ENCODE results near the gene ASH1L. TPM values are rescaled to one million over a fixed set of nuclear protein-coding genes. Genes with fewer than 3 reads are reported as not detected.
"Not testable (repeated sequence)": the region's sequence is repeated elsewhere in the genome, so short reads cannot be mapped to it uniquely, and the experiment has no call there.

ASH1L gene
- total RNA-seq, 1 donor, result 59.8 TPM

GRCh38 chr1:155574077-155574476, 11.5 kb upstream of the ASH1L start:
- Histone ChIP-seq H3K4me3 (ENCODE audit: low read length) (no peak overlapping the region), H3K4me1 (ENCODE audit: insufficient read depth, low read length) (peaks cover 5% of the 10 kb centered on the region), H3K27me3 (ENCODE audit: insufficient read depth, low read length) (no peaks in the 10 kb centered on the region), H3K9me3 (ENCODE audit: low read depth, low read length) (no peaks in the 10 kb centered on the region)

GRCh38 chr1:155570593-155570990, 8.0 kb upstream of the ASH1L start:
- no peak overlapping the region for H3K4me3 ChIP-seq (ENCODE audit: low read length)
- H3K9me3 ChIP-seq (ENCODE audit: low read depth, low read length), result no peaks in the 10 kb centered on the region
- no peaks in the 10 kb centered on the region for H3K27me3 ChIP-seq (ENCODE audit: insufficient read depth, low read length)
- H3K4me1 ChIP-seq (ENCODE audit: insufficient read depth, low read length), result peaks cover 5% of the 10 kb centered on the region

- no peaks in the 10 kb centered on the region for H3K9me3 ChIP-seq (ENCODE audit: low read depth, low read length)
- H3K27me3 ChIP-seq (ENCODE audit: insufficient read depth, low read length), result no peaks in the 10 kb centered on the region
- H3K4me1 ChIP-seq (ENCODE audit: insufficient read depth, low read length), result peaks cover 9% of the 10 kb centered on the region
- no peak overlapping the region for H3K4me3 ChIP-seq (ENCODE audit: low read length)
Observed at GRCh38 chr1:155569988-155570592, 7.5 kb upstream of the ASH1L start.

- H3K9me3 ChIP-seq (ENCODE audit: low read depth, low read length); H3K27me3 ChIP-seq (ENCODE audit: insufficient read depth, low read length): not testable (repeated sequence)
- Histone ChIP-seq H3K4me3 (ENCODE audit: low read length) (peak overlapping the region; percentile 92), H3K4me1 (ENCODE audit: insufficient read depth, low read length) (peaks cover 40% of the 10 kb centered on the region)
Observed at GRCh38 chr1:155563377-155564022, 897 bp upstream of the ASH1L start.

GRCh38 chr1:155561779-155562580, 623 bp downstream of the ASH1L start:
- not testable (repeated sequence) for H3K9me3 ChIP-seq (ENCODE audit: low read depth, low read length); H3K27me3 ChIP-seq (ENCODE audit: insufficient read depth, low read length)
- Histone ChIP-seq H3K4me3 (ENCODE audit: low read length) (peak overlapping the region; percentile 92), H3K4me1 (ENCODE audit: insufficient read depth, low read length) (peaks cover 49% of the 10 kb centered on the region)

GRCh38 chr1:155555915-155556314, 6.7 kb downstream of the ASH1L start:
- H3K4me3 ChIP-seq (ENCODE audit: low read length), result no peak overlapping the region
- no peaks in the 10 kb centered on the region for H3K9me3 ChIP-seq (ENCODE audit: low read depth, low read length)
- H3K27me3 ChIP-seq (ENCODE audit: insufficient read depth, low read length), result no peaks in the 10 kb centered on the region
- peaks cover 38% of the 10 kb centered on the region for H3K4me1 ChIP-seq (ENCODE audit: insufficient read depth, low read length)

- no peaks in the 10 kb centered on the region for H3K9me3 ChIP-seq (ENCODE audit: low read depth, low read length)
- H3K4me1 ChIP-seq (ENCODE audit: insufficient read depth, low read length), result peaks cover 16% of the 10 kb centered on the region
- no peaks in the 10 kb centered on the region for H3K27me3 ChIP-seq (ENCODE audit: insufficient read depth, low read length)
- H3K4me3 ChIP-seq (ENCODE audit: low read length), result no peak overlapping the region
Observed at GRCh38 chr1:155553349-155553748, 9.3 kb downstream of the ASH1L start.

GRCh38 chr1:155548706-155549105, 13.9 kb downstream of the ASH1L start:
- Histone ChIP-seq H3K4me1 (ENCODE audit: insufficient read depth, low read length) (peaks cover 13% of the 10 kb centered on the region), H3K27me3 (ENCODE audit: insufficient read depth, low read length) (no peaks in the 10 kb centered on the region), H3K4me3 (ENCODE audit: low read length) (no peak overlapping the region), H3K9me3 (ENCODE audit: low read depth, low read length) (no peaks in the 10 kb centered on the region)

- Histone ChIP-seq H3K4me1 (ENCODE audit: insufficient read depth, low read length) (peaks cover 57% of the 10 kb centered on the region), H3K4me3 (ENCODE audit: low read length) (no peak overlapping the region), H3K9me3 (ENCODE audit: low read depth, low read length) (no peaks in the 10 kb centered on the region), H3K27me3 (ENCODE audit: insufficient read depth, low read length) (no peaks in the 10 kb centered on the region)
Observed at GRCh38 chr1:155540000-155540874, 22.4 kb downstream of the ASH1L start.

- H3K4me1 ChIP-seq (ENCODE audit: insufficient read depth, low read length), result peaks cover 49% of the 10 kb centered on the region
- H3K9me3 ChIP-seq (ENCODE audit: low read depth, low read length), result no peaks in the 10 kb centered on the region
- no peak overlapping the region for H3K4me3 ChIP-seq (ENCODE audit: low read length)
- H3K27me3 ChIP-seq (ENCODE audit: insufficient read depth, low read length), result no peaks in the 10 kb centered on the region
Observed at GRCh38 chr1:155537193-155537592, 25.4 kb downstream of the ASH1L start.

- Histone ChIP-seq H3K4me1 (ENCODE audit: insufficient read depth, low read length) (peaks cover 51% of the 10 kb centered on the region), H3K9me3 (ENCODE audit: low read depth, low read length) (no peaks in the 10 kb centered on the region), H3K4me3 (ENCODE audit: low read length) (no peak overlapping the region), H3K27me3 (ENCODE audit: insufficient read depth, low read length) (no peaks in the 10 kb centered on the region)
Observed at GRCh38 chr1:155531624-155532023, 31.0 kb downstream of the ASH1L start.

- H3K27me3 ChIP-seq (ENCODE audit: insufficient read depth, low read length), result no peaks in the 10 kb centered on the region
- peaks cover 37% of the 10 kb centered on the region for H3K4me1 ChIP-seq (ENCODE audit: insufficient read depth, low read length)
- no peak overlapping the region for H3K4me3 ChIP-seq (ENCODE audit: low read length)
- H3K9me3 ChIP-seq (ENCODE audit: low read depth, low read length), result no peaks in the 10 kb centered on the region
Observed at GRCh38 chr1:155529929-155530328, 32.7 kb downstream of the ASH1L start.

- no peaks in the 10 kb centered on the region for H3K9me3 ChIP-seq (ENCODE audit: low read depth, low read length)
- peaks cover 42% of the 10 kb centered on the region for H3K4me1 ChIP-seq (ENCODE audit: insufficient read depth, low read length)
- no peaks in the 10 kb centered on the region for H3K27me3 ChIP-seq (ENCODE audit: insufficient read depth, low read length)
Observed at GRCh38 chr1:155529109-155529508, 33.5 kb downstream of the ASH1L start.

GRCh38 chr1:155527677-155528076, 34.9 kb downstream of the ASH1L start:
- no peaks in the 10 kb centered on the region for H3K27me3 ChIP-seq (ENCODE audit: insufficient read depth, low read length)
- no peak overlapping the region for H3K4me3 ChIP-seq (ENCODE audit: low read length)
- H3K9me3 ChIP-seq (ENCODE audit: low read depth, low read length), result no peaks in the 10 kb centered on the region
- H3K4me1 ChIP-seq (ENCODE audit: insufficient read depth, low read length), result peaks cover 42% of the 10 kb centered on the region

More at GRCh38 chr1:155529109-155529508, 33.5 kb downstream of the ASH1L start:
- no peak overlapping the region for H3K4me3 ChIP-seq (ENCODE audit: low read length)

GRCh38 chr1:155526356-155526755, 36.2 kb downstream of the ASH1L start:
- Histone ChIP-seq H3K27me3 (ENCODE audit: insufficient read depth, low read length) (no peaks in the 10 kb centered on the region), H3K4me1 (ENCODE audit: insufficient read depth, low read length) (peaks cover 42% of the 10 kb centered on the region), H3K4me3 (ENCODE audit: low read length) (no peak overlapping the region), H3K9me3 (ENCODE audit: low read depth, low read length) (no peaks in the 10 kb centered on the region)
